ENCODE data around the gene TOB2. TPM values are rescaled to one million over a fixed set of nuclear protein-coding genes. Genes with fewer than 3 reads are reported as not detected.

Gene TOB2
- total and polyA plus RNA-seq, 2 donors from 2014 or later, result 20.8 to 54.3 TPM

DNA sequence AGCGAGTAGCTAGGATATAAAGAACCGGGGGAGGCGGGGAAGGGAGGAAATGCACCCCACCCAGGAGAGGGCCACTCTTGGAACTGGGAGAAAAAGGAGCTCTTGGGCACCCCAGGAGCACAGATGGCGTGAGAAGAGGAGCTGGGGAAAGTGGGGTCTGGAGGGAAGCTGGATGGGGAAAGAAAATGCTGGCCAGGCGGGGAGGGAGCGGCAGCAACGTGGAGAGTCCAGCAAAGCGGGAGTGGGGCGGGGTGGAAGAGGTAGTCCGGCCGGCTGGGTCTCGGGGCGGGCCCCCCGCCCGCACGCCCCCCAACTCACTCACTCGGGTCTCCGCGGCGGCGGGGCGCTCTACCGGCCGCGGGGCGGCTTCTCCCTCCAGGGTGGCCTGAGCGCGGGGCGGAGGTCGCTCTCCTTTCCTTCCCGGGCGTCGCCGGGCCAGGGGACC lies 522 bp downstream of the TOB2 start:
- peak overlapping the region; percentile 97 to 100 for H3K27ac ChIP-seq (ENCODE audit: low read depth in 2 of 2, low read length in 2 of 2)
- peaks cover 5 to 20% (median 17%) of the 10 kb centered on the region in 3 donors for H3K4me1 ChIP-seq (ENCODE audit: control insufficient read depth in 2 of 3, insufficient read depth in 2 of 3, low read depth in 1 of 3, low read length in 3 of 3)
- H3K9ac ChIP-seq (ENCODE audit: low read length in 3 of 3), result peak overlapping the region; percentile 94 to 100 (median 100)
- H3K9me3 ChIP-seq (ENCODE audit: control insufficient read depth in 2 of 3, insufficient read depth in 1 of 3, low read length in 3 of 3), result no peaks in the 10 kb centered on the region
- intact Hi-C loops (cut with DNase I), result no loop called here
- DNase-seq (peak; percentile 18 to 83 (median 55)), FAIRE-seq (no peak)
- no peak for TF ChIP-seq CTCF (IDR thresholded peaks at IDR 0.05; ENCODE audit: borderline replicate concordance, extremely low read depth, insufficient read depth)
- peaks cover 0 to 5% (median 3%) of the 10 kb centered on the region in 3 donors for H3K36me3 ChIP-seq (ENCODE audit: control insufficient read depth in 2 of 3, insufficient read depth in 3 of 3, low read length in 3 of 3)
- peak overlapping the region; percentile 91 to 97 (median 96) for H3K4me3 ChIP-seq (ENCODE audit: low read length in 3 of 3)
- no peaks in the 10 kb centered on the region for H3K27me3 ChIP-seq (ENCODE audit: control insufficient read depth, insufficient read depth, low read length)

DNA sequence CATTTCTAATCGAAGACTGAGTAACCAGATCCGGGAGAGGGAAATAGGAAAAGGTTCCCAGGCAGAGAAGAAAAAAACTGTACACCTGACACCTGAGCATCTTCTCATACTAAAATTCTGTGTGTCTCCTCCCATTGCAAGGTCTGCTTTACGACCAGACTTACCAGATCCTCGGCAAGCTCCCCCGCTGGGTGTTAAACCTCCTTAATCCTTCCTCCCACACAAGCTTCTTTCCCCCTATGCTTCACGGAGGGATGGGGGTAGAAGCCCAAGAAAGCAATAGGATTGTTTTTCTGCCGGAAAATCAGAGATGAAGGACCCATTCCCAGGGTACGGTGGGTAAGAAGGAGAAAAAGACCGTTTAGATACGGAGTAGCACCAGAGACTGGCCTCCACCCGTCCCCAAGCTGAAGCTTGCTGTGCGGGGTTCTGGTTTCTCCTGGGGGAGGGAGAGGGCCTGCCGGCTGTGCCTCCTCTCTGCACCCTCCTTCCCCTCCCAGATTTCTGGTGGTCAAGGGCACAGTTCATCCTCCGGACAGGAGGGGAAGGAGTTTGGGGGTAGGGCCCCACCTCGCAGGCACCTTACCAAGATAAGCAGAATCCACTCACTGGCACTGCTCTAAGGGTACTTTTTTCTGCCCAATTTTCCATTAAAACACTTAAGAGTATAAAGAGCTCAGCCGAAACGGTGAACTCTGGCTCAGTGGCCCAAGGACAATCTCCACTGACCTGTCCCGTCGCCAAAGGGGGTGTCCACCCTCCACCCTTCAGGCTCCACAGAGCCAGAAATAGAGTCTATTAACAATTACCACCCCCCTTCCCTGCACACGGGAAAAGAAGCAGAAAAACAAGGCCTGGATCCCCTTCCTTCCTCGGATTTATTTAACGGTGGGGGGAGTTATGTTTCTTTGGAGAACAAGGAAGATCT lies 1.2 kb downstream of the TOB2 start:
- FAIRE-seq (no peak), DNase-seq (peak; percentile 20 to 73 (median 55))
- Histone ChIP-seq H3K9me3 (ENCODE audit: control insufficient read depth in 2 of 3, insufficient read depth in 1 of 3, low read length in 3 of 3) (no peaks in the 10 kb centered on the region), H3K4me3 (ENCODE audit: low read length in 3 of 3) (peak overlapping the region; percentile 91 to 97 (median 96)), H3K36me3 (ENCODE audit: control insufficient read depth in 2 of 3, insufficient read depth in 3 of 3, low read length in 3 of 3) (peaks cover 0 to 11% (median 3%) of the 10 kb centered on the region in 3 donors), H3K9ac (ENCODE audit: low read length in 3 of 3) (peak overlapping the region; percentile 94 to 100 (median 100)), H3K4me1 (ENCODE audit: control insufficient read depth in 2 of 3, insufficient read depth in 2 of 3, low read depth in 1 of 3, low read length in 3 of 3) (peaks cover 5 to 20% (median 17%) of the 10 kb centered on the region in 3 donors), H3K27me3 (ENCODE audit: control insufficient read depth, insufficient read depth, low read length) (no peaks in the 10 kb centered on the region), H3K27ac (ENCODE audit: low read depth in 2 of 2, low read length in 2 of 2) (peak overlapping the region; percentile 97 to 100)
- intact Hi-C loops (cut with DNase I), result no loop called here
- no peak for TF ChIP-seq CTCF (IDR thresholded peaks at IDR 0.05; ENCODE audit: borderline replicate concordance, extremely low read depth, insufficient read depth)

DNA sequence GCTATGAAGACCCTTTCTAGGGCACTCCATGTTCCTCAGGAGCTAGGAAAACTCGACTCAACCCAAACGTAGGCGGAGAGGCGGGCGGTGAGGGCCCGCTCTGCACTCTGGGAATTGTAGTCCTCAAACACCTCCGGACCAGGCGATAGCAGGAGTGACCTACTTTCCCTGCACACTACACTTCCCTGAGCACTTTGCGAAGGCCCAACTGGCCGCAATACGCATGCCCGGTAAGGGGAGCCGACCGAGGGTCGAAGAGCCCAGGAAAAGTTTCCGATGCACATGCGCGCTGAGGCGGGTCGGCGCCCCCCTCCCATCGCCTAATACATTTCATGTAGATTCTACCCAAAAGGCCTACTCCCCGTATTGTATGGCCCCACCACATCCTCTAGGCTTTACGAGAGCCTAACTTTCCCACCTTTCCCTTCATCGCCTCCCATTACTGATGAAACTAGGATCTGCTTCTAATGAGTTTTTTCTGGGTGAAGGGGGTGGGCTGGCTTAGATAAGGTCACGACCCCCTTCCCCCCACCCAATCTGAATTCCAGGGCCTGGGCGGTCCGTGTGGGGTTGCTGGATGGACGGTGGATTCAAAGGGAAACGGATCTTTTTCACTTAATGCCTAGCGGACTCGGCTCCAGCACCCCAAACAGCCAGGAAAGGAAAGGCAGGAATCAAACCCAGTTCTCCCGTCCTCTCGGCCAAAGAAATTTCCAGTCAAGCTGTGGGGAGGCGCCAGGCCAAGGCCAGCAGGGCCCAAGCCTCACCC lies 2.1 kb downstream of the TOB2 start:
- Histone ChIP-seq H3K4me1 (ENCODE audit: control insufficient read depth in 2 of 3, insufficient read depth in 2 of 3, low read depth in 1 of 3, low read length in 3 of 3) (peaks cover 5 to 20% (median 17%) of the 10 kb centered on the region in 3 donors), H3K27me3 (ENCODE audit: control insufficient read depth, insufficient read depth, low read length) (no peaks in the 10 kb centered on the region), H3K36me3 (ENCODE audit: control insufficient read depth in 2 of 3, insufficient read depth in 3 of 3, low read length in 3 of 3) (peaks cover 0 to 11% (median 3%) of the 10 kb centered on the region in 3 donors), H3K27ac (ENCODE audit: low read depth in 2 of 2, low read length in 2 of 2) (peak overlapping the region; percentile 97 to 100), H3K4me3 (ENCODE audit: low read length in 3 of 3) (peak overlapping the region; percentile 91 to 97 (median 96)), H3K9me3 (ENCODE audit: control insufficient read depth in 2 of 3, insufficient read depth in 1 of 3, low read length in 3 of 3) (no peaks in the 10 kb centered on the region), H3K9ac (ENCODE audit: low read length in 3 of 3) (peak overlapping the region; percentile 94 to 100 (median 100))
- DNase-seq (peak; percentile 96 to 99 (median 98)), FAIRE-seq (no peak)
- intact Hi-C loops (cut with DNase I), result no loop called here
- no peak for TF ChIP-seq CTCF (IDR thresholded peaks at IDR 0.05; ENCODE audit: borderline replicate concordance, extremely low read depth, insufficient read depth)

All from kidney (tissue), 14 donors.